HG03565 (cell line): ENCODE data around the gene FLAD1.

ENCODE experiments used
- ATAC-seq: cut with Tn5 transposase; IDR thresholded peaks from one replicate; pipeline ENCODE4 v1.9.1; 2021; ENCODE audit warnings: mild to moderate bottlenecking, moderate library complexity; ENCODE audit not compliant: unreplicated experiment

Gene FLAD1

DNA sequence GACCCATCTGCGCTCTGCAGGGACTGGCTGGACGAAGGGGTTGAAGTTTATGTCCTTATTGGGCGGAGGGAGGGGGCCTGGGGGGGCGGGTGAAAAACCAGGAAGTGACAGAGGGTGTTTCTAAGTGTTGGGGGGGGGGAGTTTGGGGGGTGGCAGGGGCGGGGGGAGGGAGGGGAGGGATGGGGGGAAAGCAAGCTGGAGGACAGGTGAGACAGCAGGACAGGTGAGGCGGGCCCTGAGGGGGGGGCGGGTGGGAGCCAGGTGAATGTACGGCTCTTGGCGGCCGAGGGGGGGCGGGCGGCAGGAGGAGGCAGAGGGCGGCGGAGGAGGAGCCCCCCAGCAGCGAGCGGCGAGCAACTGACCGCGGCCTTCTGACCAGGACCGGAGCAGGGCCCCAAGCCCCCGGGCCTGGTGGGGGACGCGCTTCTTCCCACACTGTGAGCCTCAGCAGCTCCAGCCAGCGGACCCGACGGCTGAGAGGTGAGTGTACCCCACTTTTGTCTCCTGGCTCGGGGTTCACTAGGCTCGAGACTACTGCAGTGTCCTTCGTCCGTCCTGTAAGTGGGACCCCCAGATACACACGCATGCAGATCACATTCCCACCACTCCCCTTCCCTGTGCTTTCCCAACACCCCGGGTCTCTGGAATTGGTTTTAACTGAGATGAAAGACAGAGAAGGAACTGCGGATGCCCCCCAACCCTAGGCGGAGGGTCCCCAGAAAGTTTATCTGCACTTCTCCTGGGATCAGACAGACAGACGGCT is 19.5 kb downstream of the FLAD1 start, which contains the start of gene ZBTB7B:
Gene ZBTB7B, plus strand, starts transcription at position 339 of the 763 bp plus-strand sequence. CDS start 11,859 bp downstream, outside the sequence.
- no peak for ATAC-seq

DNA sequence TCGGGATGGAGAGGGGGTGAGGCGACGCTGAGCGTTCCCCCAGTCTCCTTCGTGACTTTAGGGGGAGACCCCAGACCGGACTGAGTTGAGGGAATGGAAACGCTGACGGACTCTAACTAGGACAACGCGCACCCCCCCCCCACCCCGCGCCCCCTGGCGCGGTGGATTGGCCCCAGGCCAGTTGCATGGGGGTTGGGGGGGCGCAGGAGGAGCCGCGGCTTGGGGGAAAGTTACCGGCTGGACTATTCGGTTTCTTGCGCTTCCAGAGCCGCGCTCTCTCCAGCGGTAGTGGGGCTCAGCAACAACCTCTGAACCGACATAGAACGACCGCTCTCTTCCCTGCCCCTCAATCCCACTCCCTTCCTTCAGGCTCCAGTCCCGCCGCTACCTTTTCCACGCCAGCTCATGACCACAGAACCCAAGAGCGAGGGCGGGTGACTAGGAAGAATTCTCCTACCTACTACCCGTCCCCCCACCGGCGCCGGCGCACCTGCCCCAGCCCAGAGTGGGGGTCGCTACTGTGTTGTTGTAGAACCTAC is 20.2 kb downstream of the FLAD1 start:
- no peak for ATAC-seq

DNA sequence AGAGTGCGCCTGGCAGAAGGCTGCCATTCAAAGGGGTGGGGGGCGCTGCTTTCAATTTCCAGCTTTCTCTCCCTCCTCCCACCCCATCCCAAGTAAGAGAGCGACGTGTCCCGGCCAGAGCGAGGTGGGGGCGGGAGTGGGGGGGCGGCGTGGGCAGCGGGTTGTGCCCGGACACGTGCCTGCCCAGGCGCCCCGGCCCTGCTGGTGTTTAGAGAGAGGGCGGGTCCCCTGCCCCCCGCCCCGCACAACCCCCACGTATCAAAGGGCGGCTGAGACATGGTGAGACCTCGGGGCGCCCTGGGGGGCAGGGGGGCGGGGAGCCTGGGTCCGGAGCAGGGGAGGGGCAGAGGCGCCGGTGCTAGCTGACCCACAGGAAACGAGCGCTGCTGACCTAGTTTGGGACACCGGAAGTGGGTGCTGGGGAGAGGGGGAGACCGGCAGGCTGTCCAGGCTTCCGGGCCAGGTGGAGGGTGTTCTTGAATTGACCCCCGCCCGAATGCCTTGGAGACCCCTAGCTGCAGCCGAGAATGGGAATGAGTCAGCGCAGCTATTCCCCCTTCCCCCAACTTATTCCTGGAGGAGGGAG is 20.7 kb downstream of the FLAD1 start:
- ATAC-seq: no peak

DNA sequence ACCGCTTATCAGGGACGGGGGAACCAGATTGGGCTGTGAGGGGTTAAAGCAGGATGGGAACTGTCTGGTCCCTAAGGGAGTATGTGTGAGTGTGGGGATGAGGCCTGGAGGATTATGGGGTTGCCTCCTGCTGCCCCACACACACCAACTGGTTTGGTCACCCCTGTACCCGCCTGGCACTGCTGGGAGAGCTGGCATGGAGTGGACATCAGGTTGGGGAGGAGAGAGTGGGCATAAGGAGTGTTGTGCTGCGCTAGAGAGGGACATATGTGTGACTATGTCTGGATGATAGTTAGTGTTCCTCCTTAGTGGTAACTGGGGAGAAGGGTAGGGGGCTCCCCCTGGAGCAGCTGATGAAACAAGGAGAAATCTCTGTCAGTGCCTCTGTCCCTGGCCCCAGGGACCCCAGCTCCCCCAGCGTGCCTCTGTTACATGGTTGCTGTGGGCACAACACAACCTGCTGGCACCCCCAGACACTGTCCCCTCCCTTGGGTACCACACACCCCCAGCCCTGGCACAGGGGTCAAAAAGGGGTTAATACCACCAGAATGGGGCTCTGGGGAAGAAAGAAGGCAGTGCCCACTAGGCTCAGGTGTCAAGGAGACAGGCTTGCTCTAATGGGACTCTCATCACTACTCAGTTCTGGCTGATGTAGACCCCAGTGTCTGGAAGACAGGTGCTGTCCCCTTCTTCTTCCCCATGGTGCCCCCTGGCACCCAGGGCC is 21.4 kb downstream of the FLAD1 start:
- ATAC-seq: no peak

DNA sequence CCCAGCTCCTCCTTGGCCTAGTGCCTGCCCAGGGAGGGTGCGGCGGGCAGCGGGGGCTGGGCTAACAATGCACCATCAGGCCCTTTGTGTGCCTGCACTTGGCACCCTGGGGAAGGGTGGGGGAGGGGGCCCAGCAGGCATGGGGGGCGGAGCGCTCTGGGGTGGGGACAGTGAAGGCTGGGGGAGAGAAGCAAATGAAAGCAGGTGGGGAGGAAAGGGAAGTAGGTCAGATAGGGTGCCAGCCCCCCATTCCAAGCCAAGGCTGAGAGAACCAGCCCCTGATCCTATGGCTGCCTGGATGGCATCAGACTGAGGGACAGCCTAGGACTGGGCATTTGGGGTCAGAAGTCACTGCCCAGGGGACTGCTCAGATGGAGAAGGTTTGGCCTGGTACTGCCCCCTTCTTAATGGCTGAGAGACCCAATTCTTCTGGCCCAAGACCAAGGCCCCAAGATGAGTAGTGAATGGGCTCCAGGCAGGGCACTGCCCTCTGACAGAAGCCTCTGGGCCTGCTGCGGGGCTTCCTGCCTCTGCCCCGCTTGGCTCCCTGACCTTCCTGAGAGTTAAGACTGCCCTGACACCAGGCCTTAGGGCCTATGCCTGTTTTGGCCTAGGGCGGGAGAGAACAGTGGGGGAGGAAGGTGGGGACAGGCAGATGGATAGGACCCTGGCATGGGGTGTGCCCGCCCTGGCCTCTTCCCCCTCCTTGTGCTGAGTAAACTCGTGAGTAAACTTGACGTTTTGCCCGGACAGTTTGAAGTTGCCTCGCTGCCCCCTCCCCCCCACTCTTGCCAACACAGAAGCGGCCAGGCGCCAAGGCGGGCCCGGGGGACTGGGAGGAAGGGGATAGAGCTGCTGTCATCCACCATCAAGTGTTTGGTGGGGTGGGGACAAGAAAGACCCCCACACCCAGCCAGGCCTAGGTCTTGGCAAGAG is 22.2 kb downstream of the FLAD1 start:
- ATAC-seq: no peak

DNA sequence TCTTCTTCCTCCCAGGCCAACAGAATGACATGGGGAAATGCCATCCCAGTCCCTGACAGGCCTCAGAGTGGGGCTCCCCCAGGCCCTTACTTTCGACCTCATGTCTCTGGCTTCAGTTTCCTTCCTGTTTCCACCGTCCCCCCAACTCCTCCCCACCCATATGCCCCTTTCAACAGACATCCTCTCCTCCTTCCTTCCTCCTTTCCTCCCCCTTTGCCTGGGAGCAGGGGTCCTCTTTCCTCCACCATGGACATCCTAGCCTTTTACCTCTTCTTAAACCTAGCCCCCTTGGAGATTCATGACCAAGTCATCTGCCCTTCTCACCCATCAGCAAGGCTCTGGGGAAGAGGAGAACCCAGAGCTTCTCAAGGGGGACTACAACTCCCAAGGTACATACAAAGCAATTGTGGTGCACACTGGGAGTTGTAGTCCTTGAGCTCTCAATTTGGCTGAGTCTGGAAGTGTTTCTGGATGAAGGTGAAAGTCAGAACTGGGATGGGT is 23.5 kb downstream of the FLAD1 start:
- ATAC-seq: no peak

DNA sequence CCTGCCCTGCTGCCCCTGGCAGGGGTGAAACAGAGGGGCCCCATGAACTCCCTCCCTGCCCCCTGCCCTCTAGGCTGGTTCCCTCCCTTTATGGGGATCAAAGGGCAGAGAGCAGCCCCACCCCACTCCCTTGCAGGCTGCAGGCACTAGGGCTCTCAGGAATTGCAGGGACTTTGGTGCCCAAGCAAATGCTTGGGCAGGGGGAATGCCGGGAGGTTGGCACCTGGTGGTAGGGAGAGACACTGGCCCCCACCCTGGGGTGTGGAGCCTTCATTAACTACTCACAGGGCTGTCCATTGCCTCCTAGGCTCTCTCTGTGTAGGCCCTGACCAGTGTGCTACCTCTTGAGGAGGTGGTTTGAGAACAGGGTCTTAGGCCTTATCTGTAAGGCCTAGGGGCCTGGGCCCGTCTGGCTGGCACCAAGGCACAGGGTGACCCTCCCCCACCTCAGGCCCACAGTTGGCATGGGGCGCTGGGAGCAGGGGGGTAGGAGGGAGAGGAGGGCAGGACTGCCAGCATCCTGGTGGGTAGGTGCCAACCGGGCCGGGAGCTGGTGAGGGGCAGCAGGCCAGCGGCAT is 24.2 kb downstream of the FLAD1 start:
- ATAC-seq: no peak

DNA sequence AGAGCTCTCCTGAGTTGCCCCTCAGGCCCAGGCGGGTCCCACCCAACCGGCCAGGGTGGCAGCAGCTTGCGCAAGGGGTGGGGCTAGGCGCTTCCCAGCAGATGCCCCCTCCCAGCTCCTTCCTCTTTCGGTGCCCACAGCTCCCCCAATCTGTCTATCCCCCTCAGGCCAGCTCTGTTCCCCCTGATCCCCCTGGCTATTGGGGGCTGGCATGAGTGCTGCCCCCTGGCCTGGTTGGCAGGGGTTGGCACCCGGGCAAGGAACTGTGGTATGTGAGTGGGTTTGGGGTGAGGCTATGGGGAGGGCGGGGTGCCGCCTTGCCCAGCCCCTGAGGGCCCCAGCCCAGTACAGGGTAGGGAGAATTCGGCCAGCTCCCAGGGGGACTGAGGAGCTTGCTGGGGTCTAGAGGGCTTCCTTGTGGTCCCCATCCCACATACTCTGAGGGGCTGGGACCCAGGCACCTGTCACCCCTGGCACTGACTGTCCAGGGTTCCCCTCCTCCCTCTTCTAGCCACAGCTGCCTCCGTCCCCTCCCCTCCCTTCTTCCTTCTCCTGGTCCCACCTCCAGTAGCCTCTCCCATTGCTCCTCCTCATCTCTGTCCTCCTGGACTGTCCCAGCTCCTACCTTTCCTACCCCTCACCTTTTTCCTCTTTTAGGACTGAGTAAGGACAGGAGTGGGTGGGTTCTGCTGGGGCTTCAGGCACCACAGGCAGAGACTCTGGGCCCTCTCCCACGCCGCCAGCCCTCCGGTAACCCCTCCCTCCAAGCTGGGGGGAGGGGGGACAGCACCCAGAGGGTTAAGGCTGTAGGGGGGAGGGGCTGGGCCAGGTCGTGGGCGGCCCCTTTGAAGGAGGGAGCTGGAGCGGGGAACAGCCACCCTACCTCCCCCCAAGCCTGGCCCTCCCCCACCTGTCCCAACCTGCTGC is 25.1 kb downstream of the FLAD1 start:
- ATAC-seq: no peak

DNA sequence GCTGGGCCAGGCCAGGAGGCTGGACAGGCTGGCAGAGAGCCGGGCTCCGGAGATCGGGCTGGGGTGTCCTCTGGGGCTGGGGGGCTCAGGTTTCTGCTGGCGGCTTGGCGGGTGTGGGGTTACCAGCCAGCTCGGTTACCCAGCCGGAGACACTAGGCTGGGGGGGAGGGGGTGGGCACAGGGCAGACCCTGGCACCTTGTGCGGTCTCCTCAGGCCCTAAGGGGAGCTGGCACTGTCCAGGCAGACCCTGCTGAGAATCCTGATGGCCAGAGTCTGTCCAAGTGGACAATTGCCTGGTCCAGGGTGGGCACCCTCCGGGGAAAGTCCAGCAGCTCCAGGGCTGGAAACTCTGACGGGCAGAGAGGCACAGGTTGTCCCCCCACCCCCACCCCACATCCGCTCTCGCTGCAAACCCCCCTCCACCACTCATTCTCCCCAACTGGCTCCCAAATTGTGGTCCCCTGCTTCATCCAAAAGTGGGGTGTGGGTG is 26.1 kb downstream of the FLAD1 start:
- no peak for ATAC-seq

DNA sequence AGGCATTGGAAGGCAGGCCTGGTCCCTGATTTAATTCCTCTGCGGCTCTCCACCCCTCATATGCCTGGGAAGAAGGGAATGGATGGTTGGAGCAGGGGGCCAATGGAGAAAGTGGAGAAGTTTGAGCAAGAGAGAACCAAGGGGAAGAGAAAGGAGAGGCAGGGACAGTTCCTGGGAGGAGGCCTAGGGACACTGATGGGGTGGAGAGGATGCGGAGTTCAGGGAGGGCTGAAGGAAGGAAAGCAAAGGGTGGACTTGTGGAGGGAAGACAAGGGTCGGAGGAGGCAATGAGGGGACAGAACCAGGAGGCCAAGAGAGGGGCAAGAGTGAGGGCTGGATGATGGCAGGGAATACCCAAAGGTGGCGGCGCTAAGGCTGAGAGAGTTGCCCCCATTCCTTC is 26.6 kb downstream of the FLAD1 start:
- ATAC-seq: no peak

DNA sequence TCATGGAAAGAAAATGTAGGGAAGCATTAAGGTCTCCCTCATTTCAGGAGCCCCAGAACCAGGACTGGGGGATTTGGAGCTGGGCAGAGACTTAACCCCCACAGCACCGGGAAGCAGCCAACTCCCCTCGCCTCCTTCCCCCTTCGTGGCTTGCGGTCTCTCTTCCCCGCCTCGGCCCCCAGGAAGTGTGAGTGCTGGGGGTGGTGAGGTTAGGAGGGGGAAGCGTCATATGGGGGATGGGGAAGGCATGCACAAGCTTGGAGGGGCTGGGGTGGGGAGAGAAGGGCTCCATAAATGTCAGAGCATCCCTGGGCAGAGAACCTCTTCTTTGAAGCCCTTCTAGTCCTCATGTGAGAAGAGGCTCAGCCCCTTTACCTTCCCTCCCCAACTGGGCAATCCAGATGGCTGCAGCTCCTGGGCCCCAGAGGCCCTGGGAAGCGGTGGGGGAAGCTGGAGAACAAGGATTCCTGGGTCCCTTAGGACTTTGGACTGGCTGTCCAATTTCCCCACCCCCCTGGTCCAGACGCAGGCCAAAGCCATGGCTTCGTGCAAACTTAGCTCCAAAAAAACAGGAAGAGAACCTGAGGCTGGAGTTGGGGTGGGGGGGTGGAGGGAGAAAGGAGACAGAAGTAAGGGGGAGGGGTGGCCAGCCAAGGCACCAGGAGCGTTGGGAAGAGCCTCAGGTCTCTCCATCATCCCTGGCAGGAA is 27.2 kb downstream of the FLAD1 start:
- no peak for ATAC-seq

DNA sequence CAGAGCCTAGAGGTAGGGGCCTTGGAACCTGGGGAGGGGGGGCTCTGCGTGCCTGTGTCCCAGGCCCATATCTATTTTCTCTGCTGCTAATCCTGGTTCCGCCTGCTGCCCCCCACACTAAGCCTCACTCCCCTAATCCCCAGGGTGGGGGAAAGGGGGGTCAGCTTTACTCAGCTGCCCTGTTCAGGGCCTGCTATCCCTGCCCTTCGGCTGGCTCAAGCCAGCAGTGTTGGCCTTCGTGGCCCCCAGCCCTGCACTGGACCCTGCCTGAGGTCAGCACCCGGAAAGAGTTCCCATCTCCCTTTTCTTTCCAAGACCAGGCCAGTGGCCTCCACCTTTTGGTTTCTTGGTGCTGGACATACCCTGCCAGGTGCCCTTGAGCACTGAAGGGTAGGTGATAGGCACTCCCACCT is 27.9 kb downstream of the FLAD1 start:
- ATAC-seq: no peak

DNA sequence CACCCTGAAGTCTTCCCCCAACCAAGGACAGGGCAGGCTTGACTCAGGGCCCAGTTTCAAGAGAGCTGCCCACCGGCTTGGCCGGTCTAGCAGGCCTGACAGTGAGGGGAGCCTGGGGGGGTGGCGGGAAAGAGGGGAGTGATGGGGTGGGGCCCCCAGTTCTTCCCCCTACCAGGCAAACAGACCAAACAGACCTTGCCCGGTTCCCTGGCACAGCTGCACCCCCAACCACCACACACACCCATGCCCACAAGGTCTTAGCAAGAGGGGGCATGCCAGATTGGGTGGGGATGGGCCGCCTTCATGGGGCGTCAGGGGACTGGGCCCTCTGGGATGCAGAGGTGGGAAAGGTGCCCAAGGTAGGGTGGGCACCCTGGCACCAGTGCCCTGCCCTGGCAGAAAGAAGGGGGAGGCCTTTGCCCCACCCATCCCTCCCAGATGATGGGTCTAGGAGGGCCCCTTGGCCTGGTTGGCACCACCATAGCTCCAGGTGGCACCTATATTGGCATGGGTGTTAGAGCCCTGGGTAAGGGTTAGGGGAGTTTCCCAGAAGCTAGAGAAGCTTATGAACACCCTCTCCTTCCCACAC is 28.4 kb downstream of the FLAD1 start:
- ATAC-seq: no peak

DNA sequence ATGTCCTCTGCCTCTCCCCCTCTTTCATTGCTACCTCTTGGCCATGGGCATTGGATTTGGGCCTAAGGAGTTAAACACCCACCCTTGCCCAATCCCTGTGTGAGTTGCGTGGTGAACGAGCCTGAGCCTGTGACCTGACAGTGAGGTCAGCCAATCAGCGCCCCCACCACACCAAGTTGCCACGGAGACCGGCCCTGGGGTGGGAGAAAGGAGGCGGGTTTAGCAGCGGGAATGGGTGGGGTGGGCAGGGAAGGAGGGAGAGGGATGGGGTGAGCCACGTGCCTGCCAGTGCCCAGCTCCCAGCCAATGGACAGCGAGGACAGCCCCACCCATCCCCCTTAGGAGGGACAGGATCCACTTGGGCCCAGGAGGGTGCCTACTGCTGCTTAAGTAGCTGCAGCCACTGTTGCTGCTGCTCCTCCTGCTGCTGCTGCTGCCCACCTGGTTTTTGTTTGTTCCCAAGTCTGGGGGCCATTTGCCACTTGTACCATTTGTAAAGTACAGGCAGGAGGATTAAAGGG is 28.9 kb downstream of the FLAD1 start:
- no peak for ATAC-seq

DNA sequence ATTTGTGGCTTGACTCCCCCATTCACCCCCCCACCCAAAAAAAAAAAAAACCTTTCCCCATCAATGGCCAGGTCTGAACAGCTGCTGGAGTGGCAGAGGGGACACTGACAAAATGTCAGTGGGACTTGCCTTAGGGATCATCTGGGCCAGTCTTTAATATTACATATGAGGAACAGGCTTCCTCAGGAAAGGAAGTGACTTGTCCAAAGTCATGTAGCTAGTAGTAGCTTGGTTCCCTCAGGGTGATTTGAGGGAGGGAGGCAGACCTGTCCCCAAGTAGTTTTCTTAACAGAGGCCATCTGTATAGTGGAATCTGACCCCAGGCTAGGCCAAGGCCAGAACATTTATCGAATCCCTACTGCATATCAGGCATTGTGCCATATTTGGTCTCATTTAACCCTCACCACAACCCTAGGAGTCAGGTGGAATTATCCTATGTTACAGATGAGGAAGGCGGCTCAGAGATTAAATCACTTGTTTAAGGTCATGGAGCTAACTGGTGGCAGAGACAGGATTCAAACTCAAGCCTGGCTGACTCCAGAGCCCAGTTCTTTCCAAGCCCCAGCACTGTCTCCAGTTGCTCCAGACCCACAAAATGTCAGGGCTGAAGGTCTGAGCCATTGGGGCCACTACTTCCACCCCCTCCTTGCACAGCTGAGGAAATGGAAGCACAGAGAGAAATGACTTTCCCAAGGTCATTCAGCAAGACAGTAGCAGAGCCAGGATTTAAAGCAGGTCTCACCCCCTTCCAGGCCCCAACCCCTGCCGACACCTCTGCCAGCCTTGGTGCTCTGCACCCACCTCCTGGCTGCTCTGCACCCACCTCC is 29.8 kb downstream of the FLAD1 start:
- no peak for ATAC-seq

DNA sequence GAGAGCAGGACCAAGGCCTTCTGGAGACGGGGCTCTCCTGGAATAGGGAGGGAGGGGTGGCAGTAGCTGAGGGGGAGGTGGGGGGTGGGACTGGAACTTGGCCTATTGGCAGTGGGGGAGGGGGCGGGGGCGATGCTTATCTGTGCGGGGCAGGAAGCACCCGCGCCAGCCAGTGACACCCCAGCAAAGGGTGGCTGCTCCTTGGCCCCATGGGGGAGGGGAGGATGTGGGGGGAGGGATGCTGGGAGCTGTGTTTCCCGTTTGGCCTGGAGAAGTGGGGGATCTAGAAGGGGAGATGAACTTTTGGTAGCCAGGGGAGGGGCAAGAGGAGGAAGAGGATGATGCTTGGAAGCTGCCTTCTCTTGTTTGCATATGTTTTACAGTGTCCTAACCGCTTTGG is 30.5 kb downstream of the FLAD1 start:
- no peak for ATAC-seq
